Raji (cell line): Measurements from ENCODE around the gene GPR62.

ENCODE experiments used
- POLR2A ChIP-seq: IDR thresholded peaks from 2 replicates; pipeline ENCODE4 v1.6.1; 2011; ENCODE audit warnings: low read depth, low read length, control low read depth; ENCODE audit not compliant: insufficient read depth

The GPR62 gene

DNA sequence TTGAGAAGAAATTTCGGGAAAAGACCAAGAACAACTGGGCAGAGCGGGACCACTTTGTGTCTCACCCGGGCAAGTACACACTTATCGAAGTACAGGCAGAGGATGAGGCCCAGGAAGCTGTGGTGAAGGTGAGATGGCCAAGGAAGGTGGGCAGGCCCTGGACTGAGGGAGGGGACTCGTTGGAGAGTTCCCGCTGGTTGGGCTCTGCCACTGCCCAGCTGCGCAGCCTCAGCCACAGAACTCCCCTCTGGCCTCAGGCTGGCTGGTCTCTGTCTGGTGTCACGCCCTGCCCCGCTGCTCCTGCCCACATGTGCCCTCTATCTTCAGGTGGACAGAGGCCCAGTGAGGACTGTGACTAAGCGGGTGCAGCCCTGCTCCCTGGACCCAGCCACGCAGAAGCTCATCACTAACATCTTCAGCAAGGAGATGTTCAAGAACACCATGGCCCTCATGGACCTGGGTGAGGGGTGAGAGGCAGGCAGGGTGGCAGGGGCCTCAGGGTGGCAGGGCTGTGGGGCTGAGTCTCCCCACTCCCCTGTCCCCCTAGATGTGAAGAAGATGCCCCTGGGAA lies 10.6 kb upstream of the GPR62 start:
- TF ChIP-seq POLR2A = no peak

DNA sequence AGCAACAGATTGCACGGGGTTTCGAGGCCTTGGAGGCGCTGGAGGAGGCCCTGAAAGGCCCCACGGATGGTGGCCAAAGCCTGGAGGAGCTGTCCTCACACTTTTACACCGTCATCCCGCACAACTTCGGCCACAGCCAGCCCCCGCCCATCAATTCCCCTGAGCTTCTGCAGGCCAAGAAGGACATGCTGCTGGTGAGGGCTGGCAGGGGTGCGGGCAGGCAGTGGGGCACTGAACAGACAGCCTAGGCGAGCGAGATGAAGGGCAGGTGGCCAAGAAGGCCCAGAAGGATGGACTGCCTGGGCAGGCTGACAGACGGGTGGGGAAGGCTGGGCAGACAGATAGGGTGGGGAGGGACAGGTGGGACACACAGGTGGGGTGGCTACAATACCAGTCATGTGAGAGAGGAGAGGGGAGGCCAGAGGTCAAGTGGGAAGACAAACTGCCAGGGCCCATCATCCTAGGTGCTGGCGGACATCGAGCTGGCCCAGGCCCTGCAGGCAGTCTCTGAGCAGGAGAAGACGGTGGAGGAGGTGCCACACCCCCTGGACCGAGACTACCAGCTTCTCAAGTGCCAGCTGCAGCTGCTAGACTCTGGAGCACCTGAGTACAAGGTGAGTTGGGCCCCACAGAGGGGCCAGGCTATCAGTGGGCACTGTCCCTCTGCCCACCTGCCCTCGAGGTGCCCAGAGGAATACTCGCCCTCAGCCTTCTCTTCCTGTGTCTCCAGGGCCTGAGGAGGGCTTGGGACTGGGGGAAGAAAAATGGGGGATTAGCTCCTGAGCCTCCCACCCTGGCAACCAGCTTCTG lies 9.9 kb upstream of the GPR62 start:
- no peak for TF ChIP-seq POLR2A

DNA sequence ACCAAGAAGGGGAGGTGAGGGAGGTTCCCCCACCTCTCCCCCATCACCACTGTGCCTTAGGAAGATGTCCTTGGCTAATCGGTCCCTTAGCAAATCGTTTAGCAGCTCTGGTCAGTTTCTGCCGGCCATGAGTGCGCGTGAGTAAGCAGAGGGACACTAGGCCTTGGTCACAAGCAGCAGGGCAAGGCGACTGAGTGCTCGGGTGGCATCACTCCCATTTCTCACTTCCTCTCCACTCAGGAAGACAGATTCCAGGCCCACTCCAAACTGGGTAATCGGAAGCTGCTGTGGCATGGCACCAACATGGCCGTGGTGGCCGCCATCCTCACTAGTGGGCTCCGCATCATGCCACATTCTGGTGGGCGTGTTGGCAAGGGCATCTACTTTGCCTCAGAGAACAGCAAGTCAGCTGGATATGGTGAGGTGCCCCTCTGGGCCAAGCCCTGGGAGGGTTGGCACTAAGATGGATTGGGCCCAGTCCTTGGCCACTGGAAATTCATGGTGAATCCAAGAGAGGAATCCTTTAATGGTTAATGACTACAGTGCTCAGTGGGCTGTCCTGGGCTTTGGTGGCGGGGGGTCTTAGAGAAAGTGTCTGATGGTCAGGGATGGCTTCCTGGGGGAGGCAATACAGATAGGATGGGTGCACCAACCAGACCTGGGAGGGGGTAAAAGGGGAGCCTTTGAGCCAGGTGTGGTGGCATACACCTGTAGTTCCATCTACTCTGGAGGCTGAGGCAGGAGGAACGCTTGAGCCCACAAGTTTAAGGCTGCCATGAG lies 9.1 kb upstream of the GPR62 start:
- no peak for TF ChIP-seq POLR2A

DNA sequence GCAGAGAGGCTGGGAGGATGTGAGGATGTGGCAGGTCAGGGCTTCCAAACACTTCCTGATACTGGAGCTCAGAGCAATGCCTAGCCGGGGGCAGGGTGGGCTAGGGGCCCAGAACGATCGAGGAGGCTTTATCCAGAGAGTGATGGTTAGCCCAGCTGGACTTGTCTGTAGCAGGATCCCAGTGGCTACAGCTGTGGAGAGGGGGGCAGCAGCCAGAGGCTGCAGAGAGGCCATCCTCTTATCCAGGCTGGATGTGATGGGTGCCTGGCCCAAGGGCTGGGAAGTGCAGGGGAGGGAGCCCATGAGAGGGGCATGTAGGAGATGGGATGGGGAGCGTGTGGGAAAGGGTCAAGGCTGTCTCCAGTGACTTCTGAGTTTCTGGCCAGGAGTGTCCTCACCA lies 8.4 kb upstream of the GPR62 start:
- TF ChIP-seq POLR2A = no peak

GRCh38 chr3:51947215-51947900 lies 7.8 kb upstream of the GPR62 start:
- no peak for TF ChIP-seq POLR2A

GRCh38 chr3:51948016-51948580 lies 7.1 kb upstream of the GPR62 start:
- TF ChIP-seq POLR2A = no peak

GRCh38 chr3:51949121-51949520 lies 6.1 kb upstream of the GPR62 start:
- no peak for TF ChIP-seq POLR2A

DNA sequence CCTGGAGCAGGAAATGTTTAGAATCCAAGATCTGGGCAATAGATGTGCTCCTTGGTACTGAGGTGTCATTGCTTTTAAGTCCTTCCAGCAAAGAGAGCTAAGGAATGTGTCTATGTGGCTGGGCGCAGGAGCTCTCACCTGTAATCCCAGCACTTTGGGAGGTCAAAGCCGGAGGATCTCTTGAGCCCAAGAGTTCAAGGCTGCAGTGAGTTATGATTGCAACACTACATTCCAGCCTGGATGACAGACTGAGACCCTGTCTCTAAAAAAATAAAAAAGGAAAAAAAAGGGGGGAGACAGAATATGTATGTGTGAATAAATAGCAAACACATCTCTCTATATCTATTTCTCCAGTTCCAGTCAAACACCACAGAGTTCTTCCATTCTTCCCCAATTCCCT lies 4.3 kb upstream of the GPR62 start:
- TF ChIP-seq POLR2A = no peak

GRCh38 chr3:51953445-51953844 lies 1.7 kb upstream of the GPR62 start:
- no peak for TF ChIP-seq POLR2A

DNA sequence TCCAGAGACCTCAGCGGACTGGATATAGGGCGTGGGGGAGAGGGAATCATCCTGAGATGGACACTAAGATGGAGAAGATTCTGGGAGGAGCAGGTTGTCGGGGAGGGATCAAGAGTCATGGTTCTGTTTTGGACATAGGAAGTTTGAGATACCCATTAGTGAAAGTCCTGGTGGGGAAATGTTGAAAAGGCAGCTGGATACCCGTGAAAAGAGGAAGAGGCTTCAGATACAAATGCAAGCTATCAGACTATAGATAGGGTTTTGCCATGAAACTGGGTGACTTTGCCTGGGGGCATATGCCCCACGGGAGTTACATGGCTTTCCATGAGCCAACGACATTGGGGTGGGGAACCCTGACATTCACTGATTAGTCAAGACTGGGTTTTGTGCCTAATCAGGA lies 1.1 kb upstream of the GPR62 start:
- no peak for TF ChIP-seq POLR2A

GRCh38 chr3:51954713-51955112 lies 468 bp upstream of the GPR62 start:
- no peak for TF ChIP-seq POLR2A

GRCh38 chr3:51955893-51956770 lies 951 bp downstream of the GPR62 start:
- no peak for TF ChIP-seq POLR2A

DNA sequence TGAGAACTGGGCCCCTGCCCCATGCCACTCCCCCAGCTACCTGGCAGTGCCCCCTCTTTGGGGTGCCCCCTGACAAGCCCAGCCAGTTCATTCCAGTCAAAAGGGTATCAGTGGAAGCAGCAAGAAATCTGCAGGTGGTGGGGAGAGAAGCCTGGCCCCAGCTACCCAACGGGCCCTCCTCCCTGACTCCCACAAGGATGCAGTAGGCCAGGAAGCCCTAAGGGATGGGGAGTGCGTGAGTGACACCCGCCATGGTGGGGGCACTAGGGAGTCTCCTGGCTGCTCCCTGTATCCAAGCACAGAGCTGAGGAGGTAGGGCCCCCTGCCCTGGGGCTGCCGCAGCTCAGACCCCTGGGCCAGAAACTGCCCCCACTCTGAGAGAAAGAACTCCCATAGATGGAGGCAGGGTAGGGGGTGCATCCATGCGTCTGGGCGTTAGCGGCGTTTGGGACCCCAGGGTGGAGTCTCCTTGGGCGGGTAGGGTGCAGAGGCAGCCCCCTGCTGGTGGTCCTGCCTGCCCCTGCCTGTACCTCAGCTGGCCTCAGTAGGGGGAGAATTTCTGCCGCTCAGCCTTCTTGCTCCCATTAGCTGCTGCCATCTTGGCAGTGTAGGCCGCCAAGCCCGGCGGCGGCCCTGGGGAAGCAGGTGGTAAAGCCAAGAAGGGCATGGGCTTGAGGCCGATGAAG lies 2.5 kb downstream of the GPR62 start:
- no peak for TF ChIP-seq POLR2A
